ENCODE measurements around the gene GDNF. TPM values are rescaled to one million over a fixed set of nuclear protein-coding genes. Genes with fewer than 3 reads are reported as not detected.
A peak's percentile ranks its signal among the peaks of the same experiment; 100 is the strongest.
"Not testable (repeated sequence)": the region's sequence is repeated elsewhere in the genome, so short reads cannot be mapped to it uniquely, and the experiment has no call there.

The GDNF gene
- total RNA-seq, 3 donors from 2014 or later, result 0.64 to 17.3 (median 0.94) TPM

DNA sequence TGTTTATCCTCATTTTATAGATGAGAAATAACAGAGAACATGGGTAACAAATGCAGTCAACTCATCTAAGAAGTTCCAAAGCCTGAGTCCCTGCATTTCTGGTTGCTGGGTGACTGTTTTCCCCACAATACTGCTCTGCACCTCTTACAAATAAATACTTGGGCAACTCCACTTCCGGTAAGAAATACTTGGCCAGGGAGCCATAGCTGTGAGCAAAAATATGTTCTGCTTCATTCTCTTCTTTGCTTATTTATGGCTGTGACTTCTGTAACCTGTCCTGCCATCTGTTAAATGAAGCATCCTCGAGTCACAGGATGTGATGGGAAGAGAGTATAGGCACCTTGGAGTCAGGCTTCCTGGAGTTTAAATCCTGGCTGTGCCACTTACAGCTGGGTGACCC, 49.9 kb downstream of the GDNF start:
- intact Hi-C loops (cut with DNase I, micrococcal nuclease), result no loop called here
- Histone ChIP-seq H3K4me1 (ENCODE audit: low read depth) (no peaks in the 10 kb centered on the region), H3K36me3 (ENCODE audit: low read depth) (no peaks in the 10 kb centered on the region), H3K9me3 (no peaks in the 10 kb centered on the region), H3K4me3 (no peak overlapping the region)
- ATAC-seq (no peak), DNase-seq (no peak)
- TF ChIP-seq, protein P1, sequence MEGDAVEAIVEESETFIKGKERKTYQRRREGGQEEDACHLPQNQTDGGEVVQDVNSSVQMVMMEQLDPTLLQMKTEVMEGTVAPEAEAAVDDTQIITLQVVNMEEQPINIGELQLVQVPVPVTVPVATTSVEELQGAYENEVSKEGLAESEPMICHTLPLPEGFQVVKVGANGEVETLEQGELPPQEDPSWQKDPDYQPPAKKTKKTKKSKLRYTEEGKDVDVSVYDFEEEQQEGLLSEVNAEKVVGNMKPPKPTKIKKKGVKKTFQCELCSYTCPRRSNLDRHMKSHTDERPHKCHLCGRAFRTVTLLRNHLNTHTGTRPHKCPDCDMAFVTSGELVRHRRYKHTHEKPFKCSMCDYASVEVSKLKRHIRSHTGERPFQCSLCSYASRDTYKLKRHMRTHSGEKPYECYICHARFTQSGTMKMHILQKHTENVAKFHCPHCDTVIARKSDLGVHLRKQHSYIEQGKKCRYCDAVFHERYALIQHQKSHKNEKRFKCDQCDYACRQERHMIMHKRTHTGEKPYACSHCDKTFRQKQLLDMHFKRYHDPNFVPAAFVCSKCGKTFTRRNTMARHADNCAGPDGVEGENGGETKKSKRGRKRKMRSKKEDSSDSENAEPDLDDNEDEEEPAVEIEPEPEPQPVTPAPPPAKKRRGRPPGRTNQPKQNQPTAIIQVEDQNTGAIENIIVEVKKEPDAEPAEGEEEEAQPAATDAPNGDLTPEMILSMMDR (IDR thresholded peaks at IDR 0.05), result no peak

DNA sequence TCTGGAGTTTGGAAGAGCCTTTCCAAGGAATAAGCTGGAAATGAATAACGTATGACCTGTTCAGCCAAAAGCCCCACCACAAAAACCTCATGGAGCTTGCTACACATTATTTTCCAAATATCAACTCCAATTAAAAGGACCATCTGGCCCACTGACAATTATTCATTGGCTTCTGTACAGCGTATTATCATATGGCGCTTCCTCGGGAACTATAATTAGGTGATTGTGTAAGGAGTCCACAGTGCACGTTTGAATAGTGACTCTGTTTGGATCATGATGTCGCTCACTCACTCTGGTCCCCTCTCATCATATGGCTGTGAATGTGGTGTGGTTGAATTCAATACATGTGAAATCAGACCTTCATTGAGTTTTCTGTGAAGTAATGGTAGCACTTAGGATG, 52.1 kb downstream of the GDNF start:
- intact Hi-C loops (cut with DNase I, micrococcal nuclease), result no loop called here
- no peak for ATAC-seq

DNA sequence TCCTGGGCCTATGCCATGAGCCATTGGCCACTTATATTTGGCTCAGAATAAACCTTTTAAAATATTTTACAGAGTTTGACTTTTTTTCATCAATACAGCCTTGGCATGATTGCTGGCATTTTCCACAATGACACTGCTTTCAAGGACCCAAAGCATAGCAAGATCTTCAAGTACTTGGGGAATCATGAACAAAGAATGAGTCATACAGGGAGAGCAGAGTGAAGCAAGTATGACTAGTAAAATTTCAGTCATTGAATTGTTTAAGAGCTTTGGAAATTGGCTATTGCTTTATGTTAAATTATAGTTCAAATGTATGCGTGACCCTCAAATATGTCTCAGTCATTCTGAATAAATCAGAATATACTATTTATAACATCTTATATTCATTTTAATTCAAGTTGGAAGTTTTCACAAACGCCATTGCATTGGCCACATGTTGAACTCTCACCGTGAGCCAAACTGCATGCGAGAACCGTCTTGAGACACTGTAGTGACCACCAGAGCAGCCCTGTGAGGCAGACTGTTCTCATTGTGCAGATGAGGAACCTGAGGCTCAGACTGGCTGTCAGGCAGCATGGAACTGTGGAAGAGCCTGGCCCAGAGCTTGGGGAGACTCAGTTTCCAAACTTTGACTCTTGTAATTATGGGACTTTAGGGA, 52.9 kb downstream of the GDNF start:
- Histone ChIP-seq H3K4me3 (no peak overlapping the region), H3K4me1 (ENCODE audit: low read depth) (no peaks in the 10 kb centered on the region), H3K9me3 (no peaks in the 10 kb centered on the region), H3K36me3 (ENCODE audit: low read depth) (no peaks in the 10 kb centered on the region)
- intact Hi-C loops (cut with DNase I, micrococcal nuclease), result no loop called here
- ATAC-seq (no peak), DNase-seq (no peak)
- TF ChIP-seq, protein P1 (IDR thresholded peaks at IDR 0.05), result no peak

More for the DNA sequence above, 52.1 kb downstream of the GDNF start:
- H3K4me3 ChIP-seq, result no peak overlapping the region
- H3K36me3 ChIP-seq (ENCODE audit: low read depth), result no peaks in the 10 kb centered on the region
- DNase-seq, result no peak
- TF ChIP-seq, protein P1 (IDR thresholded peaks at IDR 0.05), result no peak
- H3K4me1 ChIP-seq (ENCODE audit: low read depth), result no peaks in the 10 kb centered on the region
- no peaks in the 10 kb centered on the region for H3K9me3 ChIP-seq

DNA sequence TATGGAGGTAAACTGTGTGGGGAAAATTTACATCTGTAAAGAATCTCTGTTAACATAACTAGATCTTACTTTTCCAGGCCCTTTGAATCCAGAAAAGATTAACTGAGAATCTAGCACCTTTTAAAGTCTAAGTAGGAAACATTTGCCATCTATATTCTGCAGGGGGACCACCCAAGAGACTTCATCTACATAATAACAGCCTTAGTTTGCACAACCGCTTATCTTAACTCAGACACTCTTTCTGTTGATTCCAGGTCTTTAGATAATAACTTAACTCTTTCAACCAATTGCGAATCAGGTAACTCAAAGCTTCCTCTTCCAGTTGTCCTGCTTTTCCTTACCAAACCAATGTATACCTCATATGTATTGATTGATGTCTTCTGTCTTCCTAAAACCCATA, 53.4 kb downstream of the GDNF start:
- ATAC-seq (no peak), DNase-seq (no peak)
- Histone ChIP-seq H3K36me3 (ENCODE audit: low read depth) (no peaks in the 10 kb centered on the region), H3K4me3 (no peak overlapping the region), H3K4me1 (ENCODE audit: low read depth) (no peaks in the 10 kb centered on the region), H3K9me3 (no peaks in the 10 kb centered on the region)
- TF ChIP-seq, protein P1 (IDR thresholded peaks at IDR 0.05), result no peak
- intact Hi-C loops (cut with DNase I, micrococcal nuclease), result no loop called here

DNA sequence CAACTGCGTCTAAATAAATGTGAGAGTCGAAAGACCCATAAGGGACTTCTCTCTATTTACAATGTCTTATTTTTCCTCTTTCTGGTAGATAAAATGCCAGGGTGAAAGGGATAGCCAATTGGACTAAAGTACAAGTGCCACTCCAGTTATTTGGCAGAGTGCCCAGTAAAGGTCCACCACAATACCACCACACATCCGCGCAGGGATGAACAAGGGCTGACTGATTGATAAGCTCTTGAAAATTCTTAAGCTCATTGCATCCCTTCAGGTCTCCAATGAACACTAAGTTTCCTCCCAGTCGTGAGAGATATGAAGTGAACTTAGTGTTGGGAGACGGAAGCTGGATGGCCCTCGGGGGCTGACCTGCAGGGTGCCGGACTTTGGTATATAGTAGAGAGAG, 58.4 kb downstream of the GDNF start:
- intact Hi-C loops (cut with DNase I, micrococcal nuclease); ATAC-seq; H3K4me1 ChIP-seq (ENCODE audit: low read depth); H3K4me3 ChIP-seq; H3K9me3 ChIP-seq; H3K36me3 ChIP-seq (ENCODE audit: low read depth); DNase-seq: not testable (repeated sequence)

DNA sequence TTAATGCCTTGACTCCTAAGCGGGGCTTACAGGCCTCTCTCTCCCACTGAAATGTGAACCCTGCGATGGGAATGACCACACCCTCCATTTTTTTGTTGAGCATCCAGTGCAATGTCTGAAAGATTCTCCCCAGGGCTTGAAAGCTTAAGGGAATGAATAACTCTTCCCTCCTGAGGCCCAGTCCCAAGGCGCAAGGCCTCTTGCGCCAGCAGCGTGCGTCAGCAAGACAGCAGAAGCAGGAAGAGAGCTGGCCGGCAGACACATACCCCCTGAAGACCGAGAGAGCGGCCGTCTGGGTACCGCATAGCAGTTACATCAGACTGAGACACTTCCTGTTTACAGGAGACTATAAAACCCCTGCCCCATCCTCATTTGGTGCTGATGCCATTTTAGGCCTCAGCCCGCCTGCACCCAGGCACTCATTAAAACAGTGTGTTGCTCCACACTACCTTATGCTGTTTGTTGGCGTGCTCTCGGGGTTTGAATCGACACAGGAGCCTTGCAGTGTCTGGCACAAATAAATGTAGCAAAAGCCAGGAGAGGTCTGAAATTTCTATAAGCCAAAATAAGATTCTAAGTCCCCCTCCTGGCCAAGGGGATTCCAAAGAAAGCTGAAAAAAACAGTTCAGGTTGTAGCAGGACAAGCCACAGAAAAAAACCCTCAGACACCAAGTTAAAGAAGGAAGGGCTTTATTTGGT, 62.3 kb downstream of the GDNF start:
- Histone ChIP-seq H3K36me3 (ENCODE audit: low read depth) (no peaks in the 10 kb centered on the region), H3K4me3 (no peak overlapping the region), H3K4me1 (ENCODE audit: low read depth) (no peaks in the 10 kb centered on the region), H3K9me3 (peaks cover 12% of the 10 kb centered on the region)
- intact Hi-C loops (cut with DNase I, micrococcal nuclease), result no loop called here
- TF ChIP-seq, protein P1 (IDR thresholded peaks at IDR 0.05), result no peak
- ATAC-seq (no peak), DNase-seq (peak in 1 of 3 donors; percentile 43)

All from mucosa of descending colon (tissue), 3 donors.